ENCODE measurements around the gene DAPL1. TPM values are rescaled to one million over a fixed set of nuclear protein-coding genes. Genes with fewer than 3 reads are reported as not detected.

DAPL1 gene
- total and polyA plus RNA-seq, 10 of the 15 experiments (the other 5 are each of a cell fraction or from before 2014, with no cell fraction given) = not detected

GRCh38 chr2:158797963-158798700, 3.0 kb downstream of the DAPL1 start (continued):
- TF ChIP-seq, protein P1, sequence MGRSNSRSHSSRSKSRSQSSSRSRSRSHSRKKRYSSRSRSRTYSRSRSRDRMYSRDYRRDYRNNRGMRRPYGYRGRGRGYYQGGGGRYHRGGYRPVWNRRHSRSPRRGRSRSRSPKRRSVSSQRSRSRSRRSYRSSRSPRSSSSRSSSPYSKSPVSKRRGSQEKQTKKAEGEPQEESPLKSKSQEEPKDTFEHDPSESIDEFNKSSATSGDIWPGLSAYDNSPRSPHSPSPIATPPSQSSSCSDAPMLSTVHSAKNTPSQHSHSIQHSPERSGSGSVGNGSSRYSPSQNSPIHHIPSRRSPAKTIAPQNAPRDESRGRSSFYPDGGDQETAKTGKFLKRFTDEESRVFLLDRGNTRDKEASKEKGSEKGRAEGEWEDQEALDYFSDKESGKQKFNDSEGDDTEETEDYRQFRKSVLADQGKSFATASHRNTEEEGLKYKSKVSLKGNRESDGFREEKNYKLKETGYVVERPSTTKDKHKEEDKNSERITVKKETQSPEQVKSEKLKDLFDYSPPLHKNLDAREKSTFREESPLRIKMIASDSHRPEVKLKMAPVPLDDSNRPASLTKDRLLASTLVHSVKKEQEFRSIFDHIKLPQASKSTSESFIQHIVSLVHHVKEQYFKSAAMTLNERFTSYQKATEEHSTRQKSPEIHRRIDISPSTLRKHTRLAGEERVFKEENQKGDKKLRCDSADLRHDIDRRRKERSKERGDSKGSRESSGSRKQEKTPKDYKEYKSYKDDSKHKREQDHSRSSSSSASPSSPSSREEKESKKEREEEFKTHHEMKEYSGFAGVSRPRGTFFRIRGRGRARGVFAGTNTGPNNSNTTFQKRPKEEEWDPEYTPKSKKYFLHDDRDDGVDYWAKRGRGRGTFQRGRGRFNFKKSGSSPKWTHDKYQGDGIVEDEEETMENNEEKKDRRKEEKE (IDR thresholded peaks at IDR 0.05) = no peak
- TF ChIP-seq BACH1 (IDR thresholded peaks at IDR 0.05; ENCODE audit: borderline replicate concordance) = no peak
- no peak for TF ChIP-seq NFYB (IDR thresholded peaks at IDR 0.05; ENCODE audit: insufficient read depth, low read depth, low read length)
- TF ChIP-seq, protein P2, sequence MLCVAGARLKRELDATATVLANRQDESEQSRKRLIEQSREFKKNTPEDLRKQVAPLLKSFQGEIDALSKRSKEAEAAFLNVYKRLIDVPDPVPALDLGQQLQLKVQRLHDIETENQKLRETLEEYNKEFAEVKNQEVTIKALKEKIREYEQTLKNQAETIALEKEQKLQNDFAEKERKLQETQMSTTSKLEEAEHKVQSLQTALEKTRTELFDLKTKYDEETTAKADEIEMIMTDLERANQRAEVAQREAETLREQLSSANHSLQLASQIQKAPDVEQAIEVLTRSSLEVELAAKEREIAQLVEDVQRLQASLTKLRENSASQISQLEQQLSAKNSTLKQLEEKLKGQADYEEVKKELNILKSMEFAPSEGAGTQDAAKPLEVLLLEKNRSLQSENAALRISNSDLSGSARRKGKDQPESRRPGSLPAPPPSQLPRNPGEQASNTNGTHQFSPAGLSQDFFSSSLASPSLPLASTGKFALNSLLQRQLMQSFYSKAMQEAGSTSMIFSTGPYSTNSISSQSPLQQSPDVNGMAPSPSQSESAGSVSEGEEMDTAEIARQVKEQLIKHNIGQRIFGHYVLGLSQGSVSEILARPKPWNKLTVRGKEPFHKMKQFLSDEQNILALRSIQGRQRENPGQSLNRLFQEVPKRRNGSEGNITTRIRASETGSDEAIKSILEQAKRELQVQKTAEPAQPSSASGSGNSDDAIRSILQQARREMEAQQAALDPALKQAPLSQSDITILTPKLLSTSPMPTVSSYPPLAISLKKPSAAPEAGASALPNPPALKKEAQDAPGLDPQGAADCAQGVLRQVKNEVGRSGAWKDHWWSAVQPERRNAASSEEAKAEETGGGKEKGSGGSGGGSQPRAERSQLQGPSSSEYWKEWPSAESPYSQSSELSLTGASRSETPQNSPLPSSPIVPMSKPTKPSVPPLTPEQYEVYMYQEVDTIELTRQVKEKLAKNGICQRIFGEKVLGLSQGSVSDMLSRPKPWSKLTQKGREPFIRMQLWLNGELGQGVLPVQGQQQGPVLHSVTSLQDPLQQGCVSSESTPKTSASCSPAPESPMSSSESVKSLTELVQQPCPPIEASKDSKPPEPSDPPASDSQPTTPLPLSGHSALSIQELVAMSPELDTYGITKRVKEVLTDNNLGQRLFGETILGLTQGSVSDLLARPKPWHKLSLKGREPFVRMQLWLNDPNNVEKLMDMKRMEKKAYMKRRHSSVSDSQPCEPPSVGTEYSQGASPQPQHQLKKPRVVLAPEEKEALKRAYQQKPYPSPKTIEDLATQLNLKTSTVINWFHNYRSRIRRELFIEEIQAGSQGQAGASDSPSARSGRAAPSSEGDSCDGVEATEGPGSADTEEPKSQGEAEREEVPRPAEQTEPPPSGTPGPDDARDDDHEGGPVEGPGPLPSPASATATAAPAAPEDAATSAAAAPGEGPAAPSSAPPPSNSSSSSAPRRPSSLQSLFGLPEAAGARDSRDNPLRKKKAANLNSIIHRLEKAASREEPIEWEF (IDR thresholded peaks at IDR 0.05; ENCODE audit: insufficient replicate concordance, low read depth, low read length) = no peak
- TF ChIP-seq CREM (IDR thresholded peaks at IDR 0.05; ENCODE audit: low read depth) = no peak
- TF ChIP-seq MEF2B (IDR thresholded peaks at IDR 0.05; ENCODE audit: partially characterized antibody, poor library complexity, severe bottlenecking) = no peak
- TF ChIP-seq ZNF217 (IDR thresholded peaks at IDR 0.05) = no peak
- TF ChIP-seq RBBP5 (conservative IDR thresholded peaks at IDR 0.05) = no peak

Measured in GM12878 (cell line).